ENCODE measurements around the gene MET. TPM values are rescaled to one million over a fixed set of nuclear protein-coding genes. Genes with fewer than 3 reads are reported as not detected.

The MET gene
- total and polyA plus RNA-seq, 4 donors, result 10.2 to 41.9 (median 25.4) TPM

DNA sequence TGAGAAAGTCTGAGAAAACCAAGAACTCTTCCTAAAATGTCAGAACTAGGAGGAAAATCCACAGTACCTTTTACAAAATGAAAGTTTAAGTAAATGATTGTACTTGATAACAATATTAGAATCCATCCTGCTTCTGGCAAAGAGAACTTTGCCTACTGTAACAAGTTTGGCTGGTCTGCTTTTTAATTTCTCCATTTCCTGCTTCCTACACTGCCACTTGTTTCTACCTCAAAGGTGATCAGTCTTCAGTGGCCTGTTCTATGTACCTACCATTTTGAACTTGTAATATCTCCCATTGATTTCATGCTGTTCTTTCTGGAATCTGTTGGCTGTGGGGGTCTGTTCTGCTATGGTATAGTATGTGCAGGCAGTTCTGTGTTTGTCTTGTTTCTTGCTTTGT, 157.5 kb downstream of the MET start:
- no peak for TF ChIP-seq NR2F2 (IDR thresholded peaks at IDR 0.05)
- TF ChIP-seq YY1 (IDR thresholded peaks at IDR 0.05), result no peak
- no peak for TF ChIP-seq JUND (IDR thresholded peaks at IDR 0.05)
- no peak for TF ChIP-seq SP1 (IDR thresholded peaks at IDR 0.05)
- TF ChIP-seq, protein P1, sequence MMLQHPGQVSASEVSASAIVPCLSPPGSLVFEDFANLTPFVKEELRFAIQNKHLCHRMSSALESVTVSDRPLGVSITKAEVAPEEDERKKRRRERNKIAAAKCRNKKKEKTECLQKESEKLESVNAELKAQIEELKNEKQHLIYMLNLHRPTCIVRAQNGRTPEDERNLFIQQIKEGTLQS (IDR thresholded peaks at IDR 0.05), result no peak
- TF ChIP-seq, protein P2, sequence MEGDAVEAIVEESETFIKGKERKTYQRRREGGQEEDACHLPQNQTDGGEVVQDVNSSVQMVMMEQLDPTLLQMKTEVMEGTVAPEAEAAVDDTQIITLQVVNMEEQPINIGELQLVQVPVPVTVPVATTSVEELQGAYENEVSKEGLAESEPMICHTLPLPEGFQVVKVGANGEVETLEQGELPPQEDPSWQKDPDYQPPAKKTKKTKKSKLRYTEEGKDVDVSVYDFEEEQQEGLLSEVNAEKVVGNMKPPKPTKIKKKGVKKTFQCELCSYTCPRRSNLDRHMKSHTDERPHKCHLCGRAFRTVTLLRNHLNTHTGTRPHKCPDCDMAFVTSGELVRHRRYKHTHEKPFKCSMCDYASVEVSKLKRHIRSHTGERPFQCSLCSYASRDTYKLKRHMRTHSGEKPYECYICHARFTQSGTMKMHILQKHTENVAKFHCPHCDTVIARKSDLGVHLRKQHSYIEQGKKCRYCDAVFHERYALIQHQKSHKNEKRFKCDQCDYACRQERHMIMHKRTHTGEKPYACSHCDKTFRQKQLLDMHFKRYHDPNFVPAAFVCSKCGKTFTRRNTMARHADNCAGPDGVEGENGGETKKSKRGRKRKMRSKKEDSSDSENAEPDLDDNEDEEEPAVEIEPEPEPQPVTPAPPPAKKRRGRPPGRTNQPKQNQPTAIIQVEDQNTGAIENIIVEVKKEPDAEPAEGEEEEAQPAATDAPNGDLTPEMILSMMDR (IDR thresholded peaks at IDR 0.05; ENCODE audit: low read depth, low read length, missing input control), result no peak
- no peak for TF ChIP-seq RAD21 (IDR thresholded peaks at IDR 0.05)
- TF ChIP-seq RXRA (IDR thresholded peaks at IDR 0.05), result no peak
- H3K4me1 ChIP-seq (ENCODE audit: control insufficient read depth in 4 of 4, insufficient read depth in 4 of 4, low read length in 3 of 4), result peaks cover 0 to under 1% (median 0%) of the 10 kb centered on the region in 4 donors
- H3K4me3 ChIP-seq (ENCODE audit: low read depth in 1 of 3, low read length in 3 of 3), result no peak overlapping the region
- H3K9ac ChIP-seq (ENCODE audit: low read depth in 1 of 2, low read length in 2 of 2), result no peak overlapping the region
- peaks cover 0 to 5% (median 0%) of the 10 kb centered on the region in 4 donors for H3K36me3 ChIP-seq (ENCODE audit: control insufficient read depth in 4 of 4, insufficient read depth in 3 of 4, low read depth in 1 of 4, low read length in 3 of 4)
- no peaks in the 10 kb centered on the region for H3K27me3 ChIP-seq (ENCODE audit: control insufficient read depth in 4 of 4, insufficient read depth in 4 of 4, low read length in 3 of 4)
- no peak for DNase-seq (ENCODE audit: low spot score)
- H3K9me3 ChIP-seq (ENCODE audit: control insufficient read depth in 4 of 4, low read length in 3 of 4), result no peaks in the 10 kb centered on the region
- no peak overlapping the region for H3K27ac ChIP-seq (ENCODE audit: low read depth in 1 of 2, low read length in 2 of 2)

DNA sequence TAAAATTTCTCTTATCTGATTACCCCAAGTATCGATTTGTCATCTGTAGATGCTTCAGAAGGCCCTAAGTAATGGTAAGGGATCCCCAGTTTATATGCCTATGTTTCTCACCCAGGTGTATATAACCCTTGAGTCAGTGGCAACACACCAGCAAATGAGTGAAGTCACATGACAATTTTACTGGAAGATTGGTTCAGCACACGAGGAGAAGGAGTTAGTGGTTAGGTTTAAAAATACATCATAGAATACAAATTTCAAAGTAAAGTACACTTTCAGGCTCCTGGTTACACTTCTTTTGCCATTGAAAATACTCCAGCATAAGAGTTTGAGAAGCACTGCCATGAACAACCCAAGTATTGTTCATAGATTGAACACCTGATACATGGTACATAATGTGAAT, 160.7 kb downstream of the MET start:
- no peak for DNase-seq (ENCODE audit: low spot score)
- Histone ChIP-seq H3K27ac (ENCODE audit: low read depth in 1 of 2, low read length in 2 of 2) (no peak overlapping the region), H3K27me3 (ENCODE audit: control insufficient read depth in 4 of 4, insufficient read depth in 4 of 4, low read length in 3 of 4) (no peaks in the 10 kb centered on the region), H3K36me3 (ENCODE audit: control insufficient read depth in 4 of 4, insufficient read depth in 3 of 4, low read depth in 1 of 4, low read length in 3 of 4) (peaks cover 0 to 14% (median under 1%) of the 10 kb centered on the region in 4 donors), H3K9me3 (ENCODE audit: control insufficient read depth in 4 of 4, low read length in 3 of 4) (no peaks in the 10 kb centered on the region), H3K4me1 (ENCODE audit: control insufficient read depth in 4 of 4, insufficient read depth in 4 of 4, low read length in 3 of 4) (peaks cover 0 to 5% (median 4%) of the 10 kb centered on the region in 4 donors), H3K9ac (ENCODE audit: low read depth in 1 of 2, low read length in 2 of 2) (no peak overlapping the region), H3K4me3 (ENCODE audit: low read depth in 1 of 3, low read length in 3 of 3) (no peak overlapping the region)
- TF ChIP-seq, protein P3, sequence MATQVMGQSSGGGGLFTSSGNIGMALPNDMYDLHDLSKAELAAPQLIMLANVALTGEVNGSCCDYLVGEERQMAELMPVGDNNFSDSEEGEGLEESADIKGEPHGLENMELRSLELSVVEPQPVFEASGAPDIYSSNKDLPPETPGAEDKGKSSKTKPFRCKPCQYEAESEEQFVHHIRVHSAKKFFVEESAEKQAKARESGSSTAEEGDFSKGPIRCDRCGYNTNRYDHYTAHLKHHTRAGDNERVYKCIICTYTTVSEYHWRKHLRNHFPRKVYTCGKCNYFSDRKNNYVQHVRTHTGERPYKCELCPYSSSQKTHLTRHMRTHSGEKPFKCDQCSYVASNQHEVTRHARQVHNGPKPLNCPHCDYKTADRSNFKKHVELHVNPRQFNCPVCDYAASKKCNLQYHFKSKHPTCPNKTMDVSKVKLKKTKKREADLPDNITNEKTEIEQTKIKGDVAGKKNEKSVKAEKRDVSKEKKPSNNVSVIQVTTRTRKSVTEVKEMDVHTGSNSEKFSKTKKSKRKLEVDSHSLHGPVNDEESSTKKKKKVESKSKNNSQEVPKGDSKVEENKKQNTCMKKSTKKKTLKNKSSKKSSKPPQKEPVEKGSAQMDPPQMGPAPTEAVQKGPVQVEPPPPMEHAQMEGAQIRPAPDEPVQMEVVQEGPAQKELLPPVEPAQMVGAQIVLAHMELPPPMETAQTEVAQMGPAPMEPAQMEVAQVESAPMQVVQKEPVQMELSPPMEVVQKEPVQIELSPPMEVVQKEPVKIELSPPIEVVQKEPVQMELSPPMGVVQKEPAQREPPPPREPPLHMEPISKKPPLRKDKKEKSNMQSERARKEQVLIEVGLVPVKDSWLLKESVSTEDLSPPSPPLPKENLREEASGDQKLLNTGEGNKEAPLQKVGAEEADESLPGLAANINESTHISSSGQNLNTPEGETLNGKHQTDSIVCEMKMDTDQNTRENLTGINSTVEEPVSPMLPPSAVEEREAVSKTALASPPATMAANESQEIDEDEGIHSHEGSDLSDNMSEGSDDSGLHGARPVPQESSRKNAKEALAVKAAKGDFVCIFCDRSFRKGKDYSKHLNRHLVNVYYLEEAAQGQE (IDR thresholded peaks at IDR 0.05), result no peak
- WGBS, result 77% methylated on average over 2 of the region's 2 CpGs

DNA sequence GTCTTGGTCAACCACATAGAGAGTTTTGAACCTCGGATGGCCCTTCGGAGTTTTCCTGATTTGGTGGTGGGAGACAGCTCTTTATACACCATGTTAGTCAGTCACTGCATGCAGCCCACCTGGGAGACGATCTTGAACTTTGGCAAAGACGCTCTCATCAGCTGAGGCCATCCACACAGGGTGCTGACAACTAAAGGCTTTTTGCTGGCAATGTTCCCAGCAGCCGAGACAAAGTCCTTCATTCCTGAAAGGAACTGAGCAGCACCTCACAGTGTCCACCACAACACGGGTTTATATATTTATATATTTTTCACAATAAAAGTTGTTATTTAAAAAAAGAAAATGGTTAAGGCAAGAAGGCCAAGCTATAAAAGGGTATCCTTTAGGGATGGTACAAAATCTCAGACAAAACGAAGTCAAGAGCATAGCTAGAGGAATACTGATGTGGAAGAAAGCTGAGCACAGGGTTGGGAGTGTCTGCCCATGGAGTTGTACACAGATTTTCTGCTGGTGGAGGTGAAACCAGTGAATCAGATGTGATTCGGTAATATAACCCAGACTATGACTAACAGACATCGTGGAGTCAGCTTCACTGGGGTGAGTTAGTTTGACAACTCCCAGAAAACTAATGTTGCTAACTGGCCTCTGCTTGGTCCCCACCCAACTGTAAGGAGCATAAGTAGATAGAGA, 163.0 kb downstream of the MET start:
- H3K9me3 ChIP-seq (ENCODE audit: control insufficient read depth in 4 of 4, low read length in 3 of 4), result no peaks in the 10 kb centered on the region
- H3K9ac ChIP-seq (ENCODE audit: low read depth in 1 of 2, low read length in 2 of 2), result no peak overlapping the region
- H3K4me1 ChIP-seq (ENCODE audit: control insufficient read depth in 4 of 4, insufficient read depth in 4 of 4, low read length in 3 of 4), result peaks cover 0 to 5% (median 4%) of the 10 kb centered on the region in 4 donors
- H3K36me3 ChIP-seq (ENCODE audit: control insufficient read depth in 4 of 4, insufficient read depth in 3 of 4, low read depth in 1 of 4, low read length in 3 of 4), result peaks cover 0 to 17% (median 6%) of the 10 kb centered on the region in 4 donors
- H3K4me3 ChIP-seq (ENCODE audit: low read depth in 1 of 3, low read length in 3 of 3), result no peak overlapping the region
- no peak overlapping the region for H3K27ac ChIP-seq (ENCODE audit: low read depth in 1 of 2, low read length in 2 of 2)
- WGBS, result 52% methylated on average over 9 of the region's 9 CpGs
- peak; percentile 42 for DNase-seq (ENCODE audit: low spot score)
- H3K27me3 ChIP-seq (ENCODE audit: control insufficient read depth in 4 of 4, insufficient read depth in 4 of 4, low read length in 3 of 4), result no peaks in the 10 kb centered on the region
- TF ChIP-seq FOXA2 (IDR thresholded peaks at IDR 0.05), result no peak
- TF ChIP-seq, protein P3 (IDR thresholded peaks at IDR 0.05), result no peak
- TF ChIP-seq EGR1 (IDR thresholded peaks at IDR 0.05; ENCODE audit: low read depth in 2 of 2), result no peak
- TF ChIP-seq NR2F2 (IDR thresholded peaks at IDR 0.05), result no peak
- TF ChIP-seq HNF4A (conservative IDR thresholded peaks at IDR 0.05), result peak; percentile 53 to 59
- TF ChIP-seq, protein P2 (IDR thresholded peaks at IDR 0.05; ENCODE audit: low read depth, low read length, missing input control), result no peak
- peak in 1 of 2 donors; percentile 22 for TF ChIP-seq RAD21 (IDR thresholded peaks at IDR 0.05)
- TF ChIP-seq, protein P1 (IDR thresholded peaks at IDR 0.05), result no peak
- no peak for TF ChIP-seq YY1 (IDR thresholded peaks at IDR 0.05)
- no peak for TF ChIP-seq SP1 (IDR thresholded peaks at IDR 0.05)
- no peak for TF ChIP-seq FOXA1 (IDR thresholded peaks at IDR 0.05)
- no peak for TF ChIP-seq TAF1 (conservative IDR thresholded peaks at IDR 0.05)
